DOHH2 (cell line): ENCODE data around the gene GLCCI1.

Source experiments
- H3F3A ChIP-seq: fragments of 200-600 bp; sonication (generic), shearing (Covaris generic); 2 replicates; pipeline ENCODE4 v1.6.0; 2016; ENCODE audit warnings: antibody characterized with exemption, mild to moderate bottlenecking; ENCODE audit not compliant: control insufficient read depth, insufficient read depth
- H3K27ac ChIP-seq: fragments of 200-600 bp; sonication (generic); 2 replicates; pipeline ENCODE4 v1.5.1; 2014; ENCODE audit warnings: low read depth, mild to moderate bottlenecking, low read length, moderate library complexity
- H3K27me3 ChIP-seq: fragments of 200-600 bp; sonication (generic); 2 replicates; pipeline ENCODE4 v1.6.1; 2014; ENCODE audit warnings: mild to moderate bottlenecking, low read length, mixed read lengths; ENCODE audit not compliant: control insufficient read depth
- H3K36me3 ChIP-seq: fragments of 200-600 bp; sonication (generic); 2 replicates; pipeline ENCODE4 v1.6.1; 2014; ENCODE audit warnings: mild to moderate bottlenecking, low read length, moderate library complexity, mixed read lengths; ENCODE audit not compliant: control insufficient read depth
- H3K4me1 ChIP-seq: fragments of 200-600 bp; sonication (generic); 2 replicates; pipeline ENCODE4 v1.6.1; 2014; ENCODE audit warnings: mild to moderate bottlenecking, low read length, mixed read lengths; ENCODE audit not compliant: control insufficient read depth
- H3K4me2 ChIP-seq: fragments of 200-600 bp; sonication (generic); 2 replicates; pipeline ENCODE4 v1.6.0; 2014; ENCODE audit warnings: mild to moderate bottlenecking, low read length, moderate library complexity
- H3K4me3 ChIP-seq: fragments of 200-600 bp; sonication (generic); 2 replicates; pipeline ENCODE4 v1.5.1; 2014; ENCODE audit warnings: mild to moderate bottlenecking, low read length, mixed read lengths
- H3K79me2 ChIP-seq: fragments of 200-600 bp; sonication (generic); 2 replicates; pipeline ENCODE4 v1.6.1; 2014; ENCODE audit warnings: mild to moderate bottlenecking, low read length, mixed read lengths; ENCODE audit not compliant: control insufficient read depth
- H3K9me2 ChIP-seq: fragments of 200-600 bp; sonication (generic); replicated peaks from 2 replicates; pipeline ENCODE4 v1.6.1; 2014; ENCODE audit warnings: mild to moderate bottlenecking, low read length, mixed read lengths; ENCODE audit not compliant: control insufficient read depth
- H3K9me3 ChIP-seq: fragments of 200-600 bp; sonication (generic); 2 replicates; pipeline ENCODE4 v1.6.1; 2014; ENCODE audit warnings: antibody characterized with exemption, low read length, mixed read lengths; ENCODE audit not compliant: control insufficient read depth, insufficient read depth
- H4K20me1 ChIP-seq: fragments of 200-600 bp; sonication (generic); 2 replicates; pipeline ENCODE4 v1.6.0; 2014; ENCODE audit warnings: low read depth, mild to moderate bottlenecking, antibody characterized with exemption, low read length, moderate library complexity; ENCODE audit not compliant: control insufficient read depth, insufficient read depth
- CTCF ChIP-seq: fragments of 200-600 bp; sonication (generic); IDR thresholded peaks from one replicate; pipeline ENCODE4 v1.5.1; 2014; ENCODE audit warnings: antibody characterized with exemption, mild to moderate bottlenecking, low read depth, low read length; ENCODE audit not compliant: poor library complexity, severe bottlenecking
- EZH2phosphoT487 ChIP-seq: fragments of 200-600 bp; sonication (generic); IDR thresholded peaks from 2 replicates; pipeline ENCODE4 v1.6.1; 2017; ENCODE audit warnings: borderline replicate concordance, mild to moderate bottlenecking, antibody characterized with exemption, low read length, moderate library complexity, mixed read lengths

Gene GLCCI1

GRCh38 chr7:7964691-7965090 lies 3.9 kb upstream of the GLCCI1 start:
- H3K4me1 ChIP-seq: peaks cover 72% of the 10 kb centered on the region
- H3K9me2 ChIP-seq: no peaks in the 10 kb centered on the region
- peaks cover 11% of the 10 kb centered on the region for H3K36me3 ChIP-seq
- no peaks in the 10 kb centered on the region for H3K9me3 ChIP-seq
- H3K79me2 ChIP-seq: peaks cover 4% of the 10 kb centered on the region
- peak overlapping the region; percentile 67 for H3K4me3 ChIP-seq
- no peaks in the 10 kb centered on the region for H3K27me3 ChIP-seq
- peak overlapping the region; percentile 79 for H3K27ac ChIP-seq
- peaks cover 20% of the 10 kb centered on the region for H3F3A ChIP-seq
- peak overlapping the region; percentile 90 for H3K4me2 ChIP-seq
- TF ChIP-seq CTCF (no peak), EZH2phosphoT487 (no peak)
- H4K20me1 ChIP-seq: no peaks in the 10 kb centered on the region

- Histone ChIP-seq H3K4me2 (peak overlapping the region; percentile 90), H3K4me1 (peaks cover 72% of the 10 kb centered on the region), H3K9me3 (no peaks in the 10 kb centered on the region), H3K27ac (peak overlapping the region; percentile 79), H3F3A (peaks cover 24% of the 10 kb centered on the region), H3K27me3 (no peaks in the 10 kb centered on the region), H4K20me1 (no peaks in the 10 kb centered on the region), H3K36me3 (peaks cover 11% of the 10 kb centered on the region), H3K9me2 (no peaks in the 10 kb centered on the region), H3K4me3 (peak overlapping the region; percentile 67), H3K79me2 (peaks cover 10% of the 10 kb centered on the region)
- TF ChIP-seq EZH2phosphoT487 (no peak), CTCF (no peak)
Observed at GRCh38 chr7:7965301-7965700, 3.3 kb upstream of the GLCCI1 start.

GRCh38 chr7:7966141-7966734 lies 2.4 kb upstream of the GLCCI1 start:
- Histone ChIP-seq H3K9me2 (no peaks in the 10 kb centered on the region), H3K27ac (peak overlapping the region; percentile 79), H4K20me1 (peaks cover 5% of the 10 kb centered on the region; the same call in 1 of the 2 replicates), H3K4me2 (peak overlapping the region; percentile 90), H3K79me2 (peaks cover 20% of the 10 kb centered on the region), H3K4me3 (peak overlapping the region; percentile 67), H3K36me3 (peaks cover 19% of the 10 kb centered on the region), H3K4me1 (peaks cover 69% of the 10 kb centered on the region), H3K9me3 (no peaks in the 10 kb centered on the region), H3F3A (peaks cover 28% of the 10 kb centered on the region), H3K27me3 (no peaks in the 10 kb centered on the region)
- TF ChIP-seq EZH2phosphoT487 (no peak), CTCF (no peak)
